Measurements from ENCODE around the gene COPB2.

- TF ChIP-seq EZH2 (IDR thresholded peaks at IDR 0.05; ENCODE audit: borderline replicate concordance, low read depth, low read length, poor library complexity, severe bottlenecking) (no peak), CTCF (conservative IDR thresholded peaks at IDR 0.05; ENCODE audit: low read depth, low read length) (no peak)
These were observed 34.0 kb downstream of the COPB2 start for GRCh38 chr3:139355476-139355875.

All from A673 (cell line).